PC-3 (cell line): ENCODE data around the gene IQCK.
"Not testable (repeated sequence)": the region's sequence is repeated elsewhere in the genome, so short reads cannot be mapped to it uniquely, and the experiment has no call there.

Source experiments
- EZH2phosphoT487 ChIP-seq: fragments of 300-600 bp; sonication (generic); IDR thresholded peaks from 2 replicates; pipeline ENCODE4 v1.6.1; 2018; ENCODE audit warnings: mild to moderate bottlenecking, antibody characterized with exemption, low read length, borderline replicate concordance
- TF ChIP-seq, protein P1 (sequence below): fragments of 300-600 bp; sonication (generic); conservative IDR thresholded peaks from 2 replicates; pipeline ENCODE4 v1.5.1; 2017; ENCODE audit warnings: antibody characterized with exemption, low read depth, mild to moderate bottlenecking, low read length

DNA sequence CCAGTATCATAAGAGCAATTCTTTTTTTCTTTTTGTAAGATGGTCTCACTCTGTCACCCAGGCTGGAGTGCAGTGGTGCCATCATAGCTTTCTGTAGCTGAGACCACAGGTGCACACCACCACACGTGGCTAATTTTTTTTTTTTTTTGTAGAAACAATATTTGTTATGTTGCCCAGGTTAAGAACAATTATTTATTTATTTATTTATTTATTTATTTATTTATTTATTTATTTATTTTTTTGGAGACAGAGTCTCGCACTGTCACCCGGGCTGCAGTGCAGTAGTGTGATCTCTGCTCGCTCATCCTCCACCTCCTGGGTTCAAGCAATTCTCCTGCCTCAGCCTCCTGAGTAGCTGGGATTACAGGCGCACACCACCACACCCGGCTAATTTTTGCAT is 38.8 kb upstream of the IQCK start:
- TF ChIP-seq, protein P1, sequence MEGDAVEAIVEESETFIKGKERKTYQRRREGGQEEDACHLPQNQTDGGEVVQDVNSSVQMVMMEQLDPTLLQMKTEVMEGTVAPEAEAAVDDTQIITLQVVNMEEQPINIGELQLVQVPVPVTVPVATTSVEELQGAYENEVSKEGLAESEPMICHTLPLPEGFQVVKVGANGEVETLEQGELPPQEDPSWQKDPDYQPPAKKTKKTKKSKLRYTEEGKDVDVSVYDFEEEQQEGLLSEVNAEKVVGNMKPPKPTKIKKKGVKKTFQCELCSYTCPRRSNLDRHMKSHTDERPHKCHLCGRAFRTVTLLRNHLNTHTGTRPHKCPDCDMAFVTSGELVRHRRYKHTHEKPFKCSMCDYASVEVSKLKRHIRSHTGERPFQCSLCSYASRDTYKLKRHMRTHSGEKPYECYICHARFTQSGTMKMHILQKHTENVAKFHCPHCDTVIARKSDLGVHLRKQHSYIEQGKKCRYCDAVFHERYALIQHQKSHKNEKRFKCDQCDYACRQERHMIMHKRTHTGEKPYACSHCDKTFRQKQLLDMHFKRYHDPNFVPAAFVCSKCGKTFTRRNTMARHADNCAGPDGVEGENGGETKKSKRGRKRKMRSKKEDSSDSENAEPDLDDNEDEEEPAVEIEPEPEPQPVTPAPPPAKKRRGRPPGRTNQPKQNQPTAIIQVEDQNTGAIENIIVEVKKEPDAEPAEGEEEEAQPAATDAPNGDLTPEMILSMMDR: not testable (repeated sequence)
- TF ChIP-seq EZH2phosphoT487: not testable (repeated sequence)
